ENCODE measurements around the gene ETF1.

ETF1 gene

GRCh38 chr5:138459311-138459933 is 83.6 kb downstream of the ETF1 start:
- peak; percentile 85 to 89 for DNase-seq

- no peak for DNase-seq
These were observed 84.2 kb downstream of the ETF1 start for GRCh38 chr5:138458856-138459255.

- DNase-seq, result no peak
These were observed 84.7 kb downstream of the ETF1 start for GRCh38 chr5:138458384-138458783.

- no peak for DNase-seq
These were observed 85.3 kb downstream of the ETF1 start for GRCh38 chr5:138457531-138458275.

Data from stimulated activated CD4-positive, alpha-beta T cell treated with anti-CD3 and anti-CD28 coated beads, Interleukin-2, amount 100 ng/mL, for 24 hours (primary cell).